ENCODE data around the gene PDGFRB. TPM values are rescaled to one million over a fixed set of nuclear protein-coding genes. Genes with fewer than 3 reads are reported as not detected.

The PDGFRB gene
- 0.63 and 3.1 TPM in 2 replicates for total RNA-seq

GRCh38 chr5:150155258-150156026 is at the start of gene PDGFRB:
PDGFRB (minus strand) TSS chr5:150155845; CDS start chr5:150137047, 18,798 bp downstream.

DNA sequence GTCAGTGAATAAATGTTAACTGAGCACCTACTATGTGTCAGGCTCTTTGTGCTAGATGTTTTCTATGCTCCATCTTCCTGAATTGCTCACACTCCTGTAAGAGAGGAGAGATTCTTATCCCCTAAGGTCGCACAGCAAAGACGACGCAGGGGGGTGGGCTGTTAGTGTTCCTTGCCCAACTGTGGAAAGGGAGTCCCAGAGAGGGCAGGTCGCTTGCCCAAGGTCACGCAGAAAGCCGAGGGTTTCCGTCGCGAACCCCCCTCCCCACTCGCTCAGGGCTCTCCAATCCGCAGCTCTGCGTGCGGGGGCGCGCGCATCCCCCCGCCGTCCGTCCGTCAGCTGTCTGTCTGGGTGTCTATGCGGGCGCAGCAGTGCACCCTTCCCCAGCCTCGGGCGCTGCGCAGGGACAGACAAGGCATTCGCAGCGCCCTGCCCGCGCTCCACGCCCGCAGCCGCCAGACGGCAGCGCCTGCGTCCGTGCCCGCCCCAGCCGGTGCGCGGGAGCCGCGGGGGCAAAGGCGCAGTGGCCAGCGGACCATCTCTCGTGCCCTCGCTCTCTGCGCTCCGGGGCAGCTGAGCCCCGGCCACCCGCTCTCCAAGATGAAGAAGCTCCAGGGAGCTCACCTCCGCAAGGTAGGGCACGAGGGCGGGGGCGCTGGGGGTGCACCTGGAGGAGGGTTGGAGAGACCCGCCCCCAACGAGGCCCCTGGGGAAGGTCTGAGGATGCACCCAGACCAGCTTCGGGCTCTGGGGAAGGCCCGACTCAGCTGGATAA is 34.3 kb upstream of the PDGFRB start, which contains the start of gene SLC6A7:
TSS of gene SLC6A7 (plus strand) at position 335 of the 775 bp plus-strand sequence. CDS start at position 601, 266 bp downstream.

GRCh38 chr5:150166650-150167511 is 11.2 kb upstream of the PDGFRB start, which contains the start of gene CDX1:
CDX1 (plus strand) TSS chr5:150166778; CDS start chr5:150166877, 99 bp downstream.

GRCh38 chr5:150085950-150086715 is 69.5 kb downstream of the PDGFRB start, which contains the start of gene CSF1R:
CSF1R (minus strand) TSS chr5:150086554; CDS start chr5:150086427, 127 bp downstream.

Other genes with a start within 250 kb of the PDGFRB start
- gene PDE6A, start 211.1 kb downstream of the PDGFRB start, total RNA-seq, result under 0.01 TPM in 1 of 2 replicates, not detected in the other
- 18.4 and 25.8 TPM in 2 replicates for gene SLC26A2, start 195.1 kb downstream of the PDGFRB start, total RNA-seq
- gene TIGD6, start 155.2 kb downstream of the PDGFRB start, total RNA-seq, result 4.1 and 5.8 TPM in 2 replicates
- gene HMGXB3, start 155.1 kb downstream of the PDGFRB start, total RNA-seq, result 27.1 and 30.1 TPM in 2 replicates
- gene CSF1R, start 69.3 kb downstream of the PDGFRB start, total RNA-seq, result not detected in 2 replicates
- not detected in 2 replicates for gene CDX1, start 10.9 kb upstream of the PDGFRB start, total RNA-seq
- gene SLC6A7, start 34.2 kb upstream of the PDGFRB start, total RNA-seq, result not detected in 2 replicates
- not detected in 2 replicates for gene CAMK2A, start 133.9 kb upstream of the PDGFRB start, total RNA-seq
- gene ARSI, start 147.1 kb upstream of the PDGFRB start, total RNA-seq, result 0.09 and 0.28 TPM in 2 replicates
- 16.0 and 18.5 TPM in 2 replicates for gene TCOF1, start 201.9 kb upstream of the PDGFRB start, total RNA-seq